Caki2 (cell line): ENCODE results near the gene CIAO2B. TPM values are rescaled to one million over a fixed set of nuclear protein-coding genes. Genes with fewer than 3 reads are reported as not detected.
"Not testable (repeated sequence)": the region's sequence is repeated elsewhere in the genome, so short reads cannot be mapped to it uniquely, and the experiment has no call there.

Experiments
- DNase-seq: peaks from one replicate; pipeline ENCODE4 v3.0.0-alpha.2; 2015; ENCODE audit warnings: low read depth
- in situ Hi-C: cut with HindIII; loops from 2 replicates; pipeline ENCODE4 v1.10.0; 2016; ENCODE audit warnings: low sequenced_read_pairs, low pct_unique_long_range_greater_than_20kb, mixed read lengths
- total RNA-seq: library from RNA; depleted of rRNA; stranded (reverse); fragments of >200 nt; shearing (Covaris generic); gene quantifications from 2 replicates; pipeline ENCODE4 v1.2.3, GENCODE V29; 2014; ENCODE audit warnings: low replicate concordance

Gene CIAO2B
- total RNA-seq, 1 experiment from 2014 or later: 225 TPM

GRCh38 chr16:66899310-66899944 lies 34.8 kb downstream of the CIAO2B start:
- peak; percentile 72 for DNase-seq
- in situ Hi-C loops: no loop called here

GRCh38 chr16:66898933-66899309 lies 35.3 kb downstream of the CIAO2B start:
- DNase-seq: no peak
- in situ Hi-C loops: no loop called here

GRCh38 chr16:66898207-66898606 lies 36.0 kb downstream of the CIAO2B start:
- peak; percentile 64 for DNase-seq
- in situ Hi-C loops: no loop called here

- DNase-seq, in situ Hi-C loops: not testable (repeated sequence)
These were observed 37.5 kb downstream of the CIAO2B start for GRCh38 chr16:66896682-66897081.

GRCh38 chr16:66895999-66896398 lies 38.2 kb downstream of the CIAO2B start:
- no peak for DNase-seq
- in situ Hi-C loops: no loop called here

GRCh38 chr16:66895689-66895979 lies 38.6 kb downstream of the CIAO2B start:
- in situ Hi-C loops: no loop called here

GRCh38 chr16:66894948-66895688 lies 39.1 kb downstream of the CIAO2B start:
- in situ Hi-C loops: no loop called here
- DNase-seq: peak; percentile 70

More at GRCh38 chr16:66895689-66895979, 38.6 kb downstream of the CIAO2B start:
- no peak for DNase-seq

GRCh38 chr16:66894055-66894454 lies 40.1 kb downstream of the CIAO2B start:
- DNase-seq: no peak
- in situ Hi-C loops: no loop called here

GRCh38 chr16:66891797-66892196 lies 42.4 kb downstream of the CIAO2B start:
- in situ Hi-C loops: no loop called here
- DNase-seq: no peak

- no peak for DNase-seq
- in situ Hi-C loops: no loop called here
These were observed 42.8 kb downstream of the CIAO2B start for GRCh38 chr16:66891360-66891759.

- no peak for DNase-seq
- in situ Hi-C loops: no loop called here
These were observed 43.4 kb downstream of the CIAO2B start for GRCh38 chr16:66890799-66891198.

- DNase-seq: no peak
- in situ Hi-C loops: no loop called here
These were observed 44.6 kb downstream of the CIAO2B start for GRCh38 chr16:66889622-66890021.

- in situ Hi-C loops: no loop called here
- no peak for DNase-seq
These were observed 45.3 kb downstream of the CIAO2B start for GRCh38 chr16:66888647-66889615.

- in situ Hi-C loops: no loop called here
- no peak for DNase-seq
These were observed 47.3 kb downstream of the CIAO2B start for GRCh38 chr16:66886914-66887313.

GRCh38 chr16:66886321-66886720 lies 47.9 kb downstream of the CIAO2B start:
- in situ Hi-C loops: no loop called here
- DNase-seq: no peak

GRCh38 chr16:66885491-66885890 lies 48.7 kb downstream of the CIAO2B start:
- in situ Hi-C loops: no loop called here

GRCh38 chr16:66882702-66883101 lies 51.5 kb downstream of the CIAO2B start:
- in situ Hi-C loops: no loop called here
- no peak for DNase-seq

More at GRCh38 chr16:66885491-66885890, 48.7 kb downstream of the CIAO2B start:
- no peak for DNase-seq
